Endodermal cell (in vitro differentiated cells): ENCODE data around the gene TBX5. TPM values are rescaled to one million over a fixed set of nuclear protein-coding genes. Genes with fewer than 3 reads are reported as not detected.

Experiments
- DNase-seq: peaks from one replicate; pipeline ENCODE4 v3.0.0-alpha.2; 2017
- H3K27ac ChIP-seq: 2 replicates; pipeline ENCODE4 v1.5.1; 2013; ENCODE audit warnings: mild to moderate bottlenecking, low read depth, low read length, moderate library complexity
- H3K27me3 ChIP-seq: 2 replicates; pipeline ENCODE4 v1.6.1; 2013; ENCODE audit warnings: mild to moderate bottlenecking, low read length, moderate library complexity; ENCODE audit not compliant: insufficient read depth, control insufficient read depth, poor library complexity, severe bottlenecking
- H3K36me3 ChIP-seq: 2 replicates; pipeline ENCODE4 v1.7.0; 2013; ENCODE audit warnings: mild to moderate bottlenecking, low read length, moderate library complexity; ENCODE audit not compliant: control insufficient read depth, insufficient read depth
- H3K4me1 ChIP-seq: one replicate; pipeline ENCODE4 v1.7.0; 2013; ENCODE audit warnings: low read length; ENCODE audit not compliant: control insufficient read depth, insufficient read depth
- H3K4me3 ChIP-seq: 2 replicates; pipeline ENCODE4 v1.5.1; 2013; ENCODE audit warnings: mild to moderate bottlenecking, low read length, moderate library complexity
- H3K9ac ChIP-seq: 2 replicates; pipeline ENCODE4 v1.6.1; 2013; ENCODE audit warnings: mild to moderate bottlenecking, low read length, moderate library complexity; ENCODE audit not compliant: poor library complexity, severe bottlenecking; ENCODE audit errors: extremely low read depth
- H3K9me3 ChIP-seq: 2 replicates; pipeline ENCODE4 v1.6.1; 2013; ENCODE audit warnings: mild to moderate bottlenecking, low read length, moderate library complexity; ENCODE audit not compliant: control insufficient read depth
- H3K27ac Mint-ChIP-seq: 2 replicates; pipeline ENCODE4 v1.8.0; 2020; ENCODE audit warnings: mixed read lengths
- H3K27me3 Mint-ChIP-seq: 2 replicates; pipeline ENCODE4 v1.8.0; 2021; ENCODE audit warnings: mild to moderate bottlenecking, mixed read lengths; ENCODE audit not compliant: insufficient read depth
- H3K36me3 Mint-ChIP-seq: 2 replicates; pipeline ENCODE4 v1.8.0; 2020; ENCODE audit warnings: low read depth, mixed read lengths
- H3K4me1 Mint-ChIP-seq: 2 replicates; pipeline ENCODE4 v1.8.0; 2020; ENCODE audit warnings: mixed read lengths
- H3K4me3 Mint-ChIP-seq: 2 replicates; pipeline ENCODE4 v1.8.0; 2020; ENCODE audit warnings: mild to moderate bottlenecking, moderate library complexity, mixed read lengths
- H3K9me3 Mint-ChIP-seq: 2 replicates; pipeline ENCODE4 v1.8.0; 2020; ENCODE audit warnings: mild to moderate bottlenecking, mixed read lengths
- WGBS, 2 experiments: methylation state at CpG; one replicate each; pipeline versions ENCODE4 v1.1.5 to v1.1.7; 2013; ENCODE audit warnings: missing lambda C conversion rate in 2 of 2, mixed read lengths in 1 of 2; ENCODE audit not compliant: insufficient coverage in 1 of 2, insufficient read length in 1 of 2; 5-methylcytosine and 5-hydroxymethylcytosine counted together
- total RNA-seq, 2 donors: library from RNA; stranded (reverse); fragmentation: NEBNext Ultra II Directional in 1 of 2; extraction: Animal tissue kit (Norgen Biotek cat#: 25700) in 1 of 2; gene quantifications; 2 replicates in 1 of 2; 3 replicates in 1 of 2; pipeline ENCODE4 v1.2.1, GENCODE V29; 2021
- TF ChIP-seq, protein P1 (sequence below): fragments of 200-600 bp; sonication (generic); conservative IDR thresholded peaks from 2 replicates; pipeline ENCODE4 v1.5.0; 2021; ENCODE audit warnings: antibody characterized with exemption, mild to moderate bottlenecking

Gene TBX5
- total RNA-seq, 2 donors from 2014 or later, result not detected

DNA sequence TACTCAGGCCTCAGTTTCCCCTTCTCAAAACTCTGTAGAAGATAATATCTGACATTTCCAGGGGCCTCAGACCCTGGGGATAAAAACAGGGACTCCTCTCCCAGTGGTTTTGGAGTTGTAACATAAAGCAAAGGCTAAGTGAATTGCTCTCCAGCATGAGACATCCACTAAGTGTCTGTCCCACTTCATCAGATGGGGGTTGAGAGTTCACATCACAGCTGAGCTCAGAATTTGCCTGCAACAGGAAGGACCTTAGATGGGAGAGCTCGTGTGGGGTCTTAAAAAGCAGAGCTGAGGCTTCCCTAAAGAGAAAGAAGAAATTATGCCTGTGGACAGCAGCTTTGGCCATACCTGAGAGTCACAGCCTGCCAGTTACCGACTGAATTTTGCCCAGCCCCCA lies 61.1 kb downstream of the TBX5 start:
- Mint-ChIP-seq H3K4me1 (peaks cover 4% of the 10 kb centered on the region), H3K36me3 (no peaks in the 10 kb centered on the region), H3K27me3 (peaks cover 3% of the 10 kb centered on the region), H3K9me3 (no peaks in the 10 kb centered on the region), H3K27ac (no peak overlapping the region), H3K4me3 (no peak overlapping the region)
- Histone ChIP-seq H3K27ac (no peak overlapping the region), H3K9ac (no peak overlapping the region), H3K9me3 (no peaks in the 10 kb centered on the region), H3K27me3 (peaks cover 6% of the 10 kb centered on the region), H3K4me1 (no peaks in the 10 kb centered on the region), H3K36me3 (no peaks in the 10 kb centered on the region), H3K4me3 (no peak overlapping the region)
- TF ChIP-seq, protein P1, sequence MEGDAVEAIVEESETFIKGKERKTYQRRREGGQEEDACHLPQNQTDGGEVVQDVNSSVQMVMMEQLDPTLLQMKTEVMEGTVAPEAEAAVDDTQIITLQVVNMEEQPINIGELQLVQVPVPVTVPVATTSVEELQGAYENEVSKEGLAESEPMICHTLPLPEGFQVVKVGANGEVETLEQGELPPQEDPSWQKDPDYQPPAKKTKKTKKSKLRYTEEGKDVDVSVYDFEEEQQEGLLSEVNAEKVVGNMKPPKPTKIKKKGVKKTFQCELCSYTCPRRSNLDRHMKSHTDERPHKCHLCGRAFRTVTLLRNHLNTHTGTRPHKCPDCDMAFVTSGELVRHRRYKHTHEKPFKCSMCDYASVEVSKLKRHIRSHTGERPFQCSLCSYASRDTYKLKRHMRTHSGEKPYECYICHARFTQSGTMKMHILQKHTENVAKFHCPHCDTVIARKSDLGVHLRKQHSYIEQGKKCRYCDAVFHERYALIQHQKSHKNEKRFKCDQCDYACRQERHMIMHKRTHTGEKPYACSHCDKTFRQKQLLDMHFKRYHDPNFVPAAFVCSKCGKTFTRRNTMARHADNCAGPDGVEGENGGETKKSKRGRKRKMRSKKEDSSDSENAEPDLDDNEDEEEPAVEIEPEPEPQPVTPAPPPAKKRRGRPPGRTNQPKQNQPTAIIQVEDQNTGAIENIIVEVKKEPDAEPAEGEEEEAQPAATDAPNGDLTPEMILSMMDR, result no peak
- 83 to 88% methylated on average over 1 to 2 of the region's 2 CpGs for WGBS, 2 experiments
- DNase-seq, result no peak

DNA sequence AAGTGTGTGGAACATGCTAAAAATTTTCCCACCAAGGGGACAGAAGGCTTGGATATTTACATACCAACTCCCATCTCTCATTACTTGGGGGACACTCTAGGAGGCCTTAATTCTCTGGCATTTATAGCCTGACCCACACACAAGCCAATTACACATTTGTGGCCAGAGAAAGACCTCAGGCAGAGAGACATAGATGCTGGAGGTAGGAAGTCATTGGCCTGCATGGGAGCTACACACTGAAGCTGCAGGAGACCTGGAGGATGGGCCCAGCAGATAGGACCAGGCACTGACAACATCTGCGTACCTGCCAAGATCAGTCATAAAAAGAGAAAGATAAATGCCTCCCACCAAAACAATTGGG lies 61.7 kb downstream of the TBX5 start:
- H3K4me3 Mint-ChIP-seq, result no peak overlapping the region
- no peak overlapping the region for H3K27ac Mint-ChIP-seq
- no peaks in the 10 kb centered on the region for H3K9me3 Mint-ChIP-seq
- H3K27me3 Mint-ChIP-seq, result peaks cover 3% of the 10 kb centered on the region
- Histone ChIP-seq H3K4me3 (no peak overlapping the region), H3K9me3 (no peaks in the 10 kb centered on the region), H3K27ac (no peak overlapping the region), H3K36me3 (no peaks in the 10 kb centered on the region), H3K4me1 (no peaks in the 10 kb centered on the region), H3K27me3 (peaks cover 6% of the 10 kb centered on the region), H3K9ac (no peak overlapping the region)
- DNase-seq, result no peak
- no peaks in the 10 kb centered on the region for H3K36me3 Mint-ChIP-seq
- TF ChIP-seq, protein P1, result no peak
- 100% methylated on average over 1 of the region's 1 CpG; no CpG with 5 or more reads in 1 of the 2 experiments for WGBS, 2 experiments
- H3K4me1 Mint-ChIP-seq, result peaks cover 4% of the 10 kb centered on the region

DNA sequence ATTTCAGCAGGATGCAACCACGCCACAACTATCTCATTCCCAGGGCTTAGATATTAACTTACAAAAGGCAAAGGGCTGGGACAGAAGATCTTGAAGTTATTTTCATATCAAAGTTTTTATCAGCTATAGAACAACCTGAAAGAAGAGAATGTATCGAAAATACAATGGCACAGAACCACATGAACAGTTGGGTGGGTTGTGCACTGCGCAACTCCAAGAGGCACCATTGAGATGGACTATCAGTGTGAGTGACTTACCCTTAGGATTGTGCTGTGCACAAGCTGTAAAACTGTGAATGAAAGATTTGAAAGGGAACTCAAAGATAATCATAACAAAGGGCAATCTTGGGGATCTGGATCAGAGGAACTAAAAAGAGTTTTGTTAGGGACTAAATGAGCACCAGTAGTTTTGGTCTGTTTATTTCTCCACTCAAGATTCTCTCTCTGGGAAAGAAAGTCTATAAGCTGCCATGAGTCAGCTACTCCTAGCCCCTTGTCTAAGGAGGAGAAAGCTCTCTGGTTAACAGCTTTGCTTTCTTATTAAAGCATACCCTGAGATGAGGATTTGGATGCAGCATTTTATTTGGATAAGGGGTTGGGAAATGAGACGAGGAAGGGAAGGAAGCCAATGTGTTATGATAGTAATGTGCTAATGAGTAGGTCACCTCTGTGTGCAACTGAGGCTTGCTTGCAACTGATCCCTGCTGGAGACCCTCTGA lies 62.2 kb downstream of the TBX5 start:
- H3K27ac ChIP-seq, result no peak overlapping the region
- Mint-ChIP-seq H3K4me3 (no peak overlapping the region), H3K27ac (no peak overlapping the region), H3K9me3 (peaks cover under 1% of the 10 kb centered on the region), H3K27me3 (peaks cover 3% of the 10 kb centered on the region), H3K36me3 (no peaks in the 10 kb centered on the region), H3K4me1 (peaks cover 4% of the 10 kb centered on the region)
- no peak for DNase-seq
- H3K9me3 ChIP-seq, result no peaks in the 10 kb centered on the region
- H3K4me3 ChIP-seq, result no peak overlapping the region
- H3K27me3 ChIP-seq, result peaks cover 6% of the 10 kb centered on the region
- no peaks in the 10 kb centered on the region for H3K36me3 ChIP-seq
- H3K9ac ChIP-seq, result no peak overlapping the region
- no peaks in the 10 kb centered on the region for H3K4me1 ChIP-seq
- TF ChIP-seq, protein P1, result no peak
- 90 to 100% methylated on average over 4 of the region's 4 CpGs for WGBS, 2 experiments
